ENCODE data around the gene HMMR.
"Not testable (repeated sequence)": the region's sequence is repeated elsewhere in the genome, so short reads cannot be mapped to it uniquely, and the experiment has no call there.

The HMMR gene

DNA sequence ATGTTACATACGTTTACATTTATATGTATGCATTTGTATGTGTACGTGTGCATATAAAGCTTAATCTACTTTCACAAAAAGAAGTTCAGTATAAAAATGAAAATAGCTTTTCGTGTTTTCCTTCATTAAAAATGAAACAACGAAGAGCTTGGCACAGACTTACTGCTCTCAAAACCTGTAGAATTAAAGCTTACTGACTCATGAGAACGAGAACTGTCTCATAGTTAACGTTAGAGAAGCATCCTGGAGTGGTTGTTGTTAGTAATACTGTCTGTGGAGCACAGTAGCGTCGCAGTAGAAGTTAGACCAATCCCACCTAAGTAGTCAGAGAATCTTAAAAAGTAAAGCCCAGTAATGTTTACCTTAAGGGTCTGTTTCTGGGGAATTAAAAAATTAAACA, 46.3 kb downstream of the HMMR start:
- no peak for DNase-seq (ENCODE audit: low spot score)

- no peak for DNase-seq (ENCODE audit: low spot score)
Observed at GRCh38 chr5:163508753-163509152, 48.3 kb downstream of the HMMR start.

- no peak for DNase-seq (ENCODE audit: low spot score)
Observed at GRCh38 chr5:163509291-163509951, 49.0 kb downstream of the HMMR start.

DNA sequence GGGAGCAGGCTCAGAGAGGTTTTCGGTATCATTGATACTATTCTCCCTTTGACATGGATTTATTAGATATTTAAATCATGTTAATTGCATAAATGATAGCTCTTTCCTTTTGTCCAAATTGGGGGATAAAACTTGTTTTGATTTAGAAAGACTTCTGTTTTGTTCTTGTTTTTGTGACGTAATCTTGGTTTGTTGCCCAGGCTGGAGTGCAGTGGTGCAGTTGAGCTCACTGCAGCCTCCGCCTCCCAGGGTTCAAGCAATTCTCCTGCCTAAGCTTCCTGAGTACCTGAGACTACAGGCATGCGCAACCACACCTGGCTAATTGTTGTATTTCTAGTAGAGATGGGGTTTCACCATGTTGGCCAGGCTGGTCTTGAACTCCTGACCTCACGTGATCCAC, 52.1 kb downstream of the HMMR start:
- DNase-seq (ENCODE audit: low spot score) = no peak

DNA sequence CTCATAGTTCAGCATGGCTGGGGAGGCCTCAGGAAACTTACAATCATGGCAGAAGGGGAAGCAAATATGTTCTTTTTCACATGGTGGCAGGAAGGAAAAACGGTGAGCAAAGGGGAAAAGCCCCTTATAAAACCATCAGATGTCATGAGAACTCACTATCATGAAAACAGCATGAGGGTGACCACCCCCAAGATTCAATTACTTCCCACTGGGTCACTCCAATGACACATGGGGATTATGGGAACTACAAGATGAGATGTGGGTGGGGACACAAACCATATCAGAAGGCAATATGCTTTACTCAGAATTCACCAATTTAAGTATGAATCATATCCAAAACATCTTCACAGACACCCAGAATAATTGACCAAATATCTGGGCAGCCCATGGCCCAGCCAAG, 64.7 kb downstream of the HMMR start:
- DNase-seq (ENCODE audit: low spot score) = no peak

GRCh38 chr5:163529698-163530097, 69.3 kb downstream of the HMMR start:
- no peak for DNase-seq (ENCODE audit: low spot score)

- DNase-seq (ENCODE audit: low spot score) = no peak
Observed at GRCh38 chr5:163531272-163531671, 70.8 kb downstream of the HMMR start.

DNA sequence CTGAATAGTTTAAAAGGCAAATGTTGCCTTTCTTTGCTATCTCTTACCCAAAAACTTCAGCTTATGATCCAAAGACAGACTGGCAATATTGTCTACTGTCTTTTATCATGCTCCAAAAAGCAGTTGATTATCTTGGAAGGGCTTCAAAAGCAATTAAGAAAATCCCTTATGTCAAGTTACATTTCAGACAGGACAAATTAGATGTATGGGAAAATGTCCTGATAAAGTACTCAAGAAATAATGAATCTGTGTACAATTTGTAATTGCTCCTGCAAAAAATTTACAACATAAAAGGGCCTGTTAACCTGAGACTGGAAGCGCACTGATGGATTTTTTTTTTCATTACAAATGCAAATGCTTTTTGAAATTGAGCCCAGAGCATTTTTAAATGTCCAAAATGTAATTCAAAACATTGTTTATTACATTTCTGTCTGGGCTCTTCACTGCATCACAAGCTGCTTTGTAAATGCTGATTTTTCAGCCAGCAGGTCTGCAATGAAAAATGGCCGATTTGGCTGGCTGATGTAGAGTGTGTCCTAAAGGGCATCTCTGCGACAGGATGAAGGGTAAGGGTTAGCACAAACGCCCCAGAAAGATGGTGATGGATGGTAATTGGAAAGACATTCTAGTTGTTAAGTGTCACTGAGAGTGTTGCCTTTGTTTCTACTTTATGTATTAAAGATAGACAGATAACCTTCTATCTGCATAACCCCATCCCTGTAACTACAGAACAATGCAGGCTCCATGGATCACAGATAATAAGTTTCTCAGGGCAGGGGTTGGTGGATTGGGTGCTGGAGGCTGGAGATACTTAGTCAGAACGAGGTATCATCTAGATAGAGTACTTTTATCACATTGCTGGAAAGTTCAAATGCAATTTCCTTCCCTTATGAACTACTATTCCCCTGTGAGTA, 72.0 kb downstream of the HMMR start:
- no peak for DNase-seq (ENCODE audit: low spot score)

DNA sequence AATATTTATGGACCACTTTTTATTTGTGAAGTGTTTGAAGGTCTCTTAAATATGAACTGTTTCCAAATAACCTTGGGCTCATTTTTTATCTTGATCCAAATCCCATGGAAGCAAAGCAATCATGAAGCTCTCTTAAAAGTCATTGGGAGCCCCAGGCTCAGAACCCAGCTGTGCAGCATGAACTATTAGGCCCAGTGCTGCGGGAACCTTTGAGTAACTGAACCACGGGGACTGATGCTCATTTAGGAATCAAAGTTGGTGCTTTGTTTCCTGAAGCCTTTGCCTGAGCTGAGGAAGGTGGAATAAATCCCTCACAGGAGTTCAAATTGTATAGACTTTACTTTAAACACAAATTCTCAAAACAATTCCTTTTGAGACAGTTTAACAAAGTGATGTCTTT, 72.8 kb downstream of the HMMR start:
- DNase-seq (ENCODE audit: low spot score) = no peak

DNA sequence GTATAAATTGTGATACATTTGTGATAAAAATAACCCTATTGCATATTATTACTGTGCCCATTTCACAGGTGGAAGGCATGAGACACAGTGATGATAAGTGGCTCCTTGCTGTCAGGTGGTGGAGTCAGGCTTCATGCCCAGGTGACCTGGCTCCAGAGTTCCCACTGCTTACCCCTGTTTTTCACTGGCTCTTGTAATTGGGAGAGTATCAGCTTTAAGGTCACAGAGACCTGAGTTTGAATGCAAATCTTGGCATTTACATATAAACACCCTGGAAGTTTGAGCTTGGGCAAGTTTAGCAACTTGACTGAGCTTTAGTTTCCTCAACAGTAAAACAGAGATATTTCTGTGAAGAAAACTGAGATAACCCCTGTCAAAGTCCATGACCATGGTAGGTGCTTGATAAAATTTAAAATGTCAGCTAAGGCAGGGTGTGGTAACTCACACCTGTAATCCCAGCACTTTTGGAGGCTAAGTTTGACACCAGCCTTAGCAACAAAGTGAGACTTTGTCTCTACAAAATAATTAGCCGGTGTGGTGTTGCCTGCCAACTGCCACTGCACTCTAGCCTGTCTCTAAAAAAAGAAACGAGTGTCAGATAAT, 74.2 kb downstream of the HMMR start:
- DNase-seq (ENCODE audit: low spot score) = no peak

- no peak for DNase-seq (ENCODE audit: low spot score)
Observed at GRCh38 chr5:163535290-163535689, 74.9 kb downstream of the HMMR start.

DNA sequence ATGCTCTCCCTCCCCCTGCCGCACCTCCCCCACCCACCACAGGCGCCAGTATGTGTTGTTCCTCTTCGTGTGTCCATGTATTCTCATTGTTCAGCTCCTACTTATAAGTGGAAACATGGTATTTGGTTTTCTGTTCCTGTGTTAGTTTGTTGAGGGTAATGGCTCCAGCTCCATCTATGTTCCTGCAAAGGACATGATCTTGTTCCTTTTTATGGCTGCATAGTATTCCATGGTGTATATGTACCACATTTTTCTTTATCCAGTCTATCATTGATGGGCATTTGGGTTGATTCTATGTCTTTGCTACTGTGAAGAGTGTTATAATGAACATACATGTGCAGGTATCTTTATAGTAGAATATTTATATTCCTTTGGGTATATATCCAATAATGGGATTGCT, 76.0 kb downstream of the HMMR start:
- not testable (repeated sequence) for DNase-seq (ENCODE audit: low spot score)

GRCh38 chr5:163540696-163541095, 80.3 kb downstream of the HMMR start:
- DNase-seq (ENCODE audit: low spot score) = no peak

All from D341Med (cell line).